ENCODE data around the gene KCNH6.

The KCNH6 gene

GRCh38 chr17:63534078-63534570, 11.0 kb downstream of the KCNH6 start:
- no peak overlapping the region for H3K4me3 Mint-ChIP-seq
- no peak overlapping the region for H3K27ac Mint-ChIP-seq
- no peaks in the 10 kb centered on the region for H3K9me3 Mint-ChIP-seq
- DNase-seq (no peak), ATAC-seq (no peak)
- peaks cover 24% of the 10 kb centered on the region for H3K27me3 Mint-ChIP-seq
- peaks cover 6% of the 10 kb centered on the region for H3K4me1 Mint-ChIP-seq

GRCh38 chr17:63534816-63535455, 11.8 kb downstream of the KCNH6 start:
- Mint-ChIP-seq H3K9me3 (no peaks in the 10 kb centered on the region), H3K4me3 (no peak overlapping the region), H3K4me1 (peaks cover 6% of the 10 kb centered on the region)

GRCh38 chr17:63535640-63536039, 12.5 kb downstream of the KCNH6 start:
- peaks cover 39% of the 10 kb centered on the region for H3K27me3 Mint-ChIP-seq
- peaks cover 6% of the 10 kb centered on the region for H3K4me1 Mint-ChIP-seq
- no peaks in the 10 kb centered on the region for H3K9me3 Mint-ChIP-seq
- DNase-seq (no peak), ATAC-seq (no peak)
- H3K4me3 Mint-ChIP-seq = no peak overlapping the region
- no peak overlapping the region for H3K27ac Mint-ChIP-seq

More at GRCh38 chr17:63534816-63535455, 11.8 kb downstream of the KCNH6 start:
- ATAC-seq (no peak), DNase-seq (no peak)
- no peak overlapping the region for H3K27ac Mint-ChIP-seq
- H3K27me3 Mint-ChIP-seq = peaks cover 32% of the 10 kb centered on the region

GRCh38 chr17:63537001-63537400, 13.8 kb downstream of the KCNH6 start:
- DNase-seq = no peak
- Mint-ChIP-seq H3K9me3 (no peaks in the 10 kb centered on the region), H3K4me1 (peaks cover 6% of the 10 kb centered on the region), H3K27me3 (peaks cover 46% of the 10 kb centered on the region), H3K27ac (no peak overlapping the region), H3K4me3 (no peak overlapping the region)
- ATAC-seq = no peak

GRCh38 chr17:63537991-63538692, 15.0 kb downstream of the KCNH6 start:
- ATAC-seq = peak; percentile 57
- peaks cover 46% of the 10 kb centered on the region for H3K27me3 Mint-ChIP-seq
- DNase-seq = peak in 1 of 2 donors; percentile 21
- peaks cover 6% of the 10 kb centered on the region for H3K4me1 Mint-ChIP-seq
- H3K9me3 Mint-ChIP-seq = no peaks in the 10 kb centered on the region
- H3K4me3 Mint-ChIP-seq = peak overlapping the region; percentile 27 to 63
- H3K27ac Mint-ChIP-seq = no peak overlapping the region

- peaks cover 46% of the 10 kb centered on the region for H3K27me3 Mint-ChIP-seq
- peaks cover 6% of the 10 kb centered on the region for H3K4me1 Mint-ChIP-seq
- no peaks in the 10 kb centered on the region for H3K9me3 Mint-ChIP-seq
- peak overlapping the region; percentile 27 to 63 for H3K4me3 Mint-ChIP-seq
- DNase-seq (no peak), ATAC-seq (no peak)
- H3K27ac Mint-ChIP-seq = no peak overlapping the region
Measured at GRCh38 chr17:63538693-63539595, 15.8 kb downstream of the KCNH6 start.

GRCh38 chr17:63540590-63540989, 17.4 kb downstream of the KCNH6 start:
- Mint-ChIP-seq H3K4me3 (no peak overlapping the region), H3K27ac (peak overlapping the region in 1 of 2 donors; percentile 49), H3K27me3 (peaks cover 46% of the 10 kb centered on the region), H3K4me1 (peaks cover 6% of the 10 kb centered on the region), H3K9me3 (no peaks in the 10 kb centered on the region)
- no peak for ATAC-seq
- DNase-seq = no peak

- ATAC-seq = no peak
- Mint-ChIP-seq H3K27me3 (peaks cover 42% of the 10 kb centered on the region), H3K4me1 (peaks cover 6% of the 10 kb centered on the region), H3K9me3 (no peaks in the 10 kb centered on the region), H3K4me3 (no peak overlapping the region), H3K27ac (no peak overlapping the region)
- DNase-seq = no peak
Measured at GRCh38 chr17:63542218-63542545, 19.0 kb downstream of the KCNH6 start.

- ATAC-seq = peak; percentile 40
Measured at GRCh38 chr17:63542942-63543821, 20.0 kb downstream of the KCNH6 start.

GRCh38 chr17:63543822-63544420, 20.8 kb downstream of the KCNH6 start:
- H3K4me1 Mint-ChIP-seq = no peaks in the 10 kb centered on the region
- H3K4me3 Mint-ChIP-seq = no peak overlapping the region
- DNase-seq (no peak), ATAC-seq (no peak)
- no peaks in the 10 kb centered on the region for H3K9me3 Mint-ChIP-seq
- H3K27me3 Mint-ChIP-seq = peaks cover 24% of the 10 kb centered on the region
- H3K27ac Mint-ChIP-seq = no peak overlapping the region

More at GRCh38 chr17:63542942-63543821, 20.0 kb downstream of the KCNH6 start:
- Mint-ChIP-seq H3K27ac (no peak overlapping the region), H3K4me3 (no peak overlapping the region), H3K4me1 (peaks cover 6% of the 10 kb centered on the region), H3K9me3 (no peaks in the 10 kb centered on the region), H3K27me3 (peaks cover 32% of the 10 kb centered on the region)
- no peak for DNase-seq

GRCh38 chr17:63544467-63545301, 21.5 kb downstream of the KCNH6 start:
- Mint-ChIP-seq H3K9me3 (no peaks in the 10 kb centered on the region), H3K27ac (no peak overlapping the region), H3K4me3 (no peak overlapping the region), H3K4me1 (no peaks in the 10 kb centered on the region), H3K27me3 (peaks cover 17% of the 10 kb centered on the region)
- ATAC-seq (no peak), DNase-seq (peak in 1 of 2 donors; percentile 7)

GRCh38 chr17:63546308-63547082, 23.3 kb downstream of the KCNH6 start:
- no peak overlapping the region for H3K27ac Mint-ChIP-seq
- H3K27me3 Mint-ChIP-seq = no peaks in the 10 kb centered on the region
- peaks cover 2% of the 10 kb centered on the region for H3K4me1 Mint-ChIP-seq

GRCh38 chr17:63547083-63547523, 23.9 kb downstream of the KCNH6 start:
- Mint-ChIP-seq H3K27ac (no peak overlapping the region), H3K27me3 (no peaks in the 10 kb centered on the region)

More at GRCh38 chr17:63546308-63547082, 23.3 kb downstream of the KCNH6 start:
- no peak overlapping the region for H3K4me3 Mint-ChIP-seq
- no peaks in the 10 kb centered on the region for H3K9me3 Mint-ChIP-seq
- DNase-seq (peak in 1 of 2 donors; percentile 6), ATAC-seq (no peak)

More at GRCh38 chr17:63547083-63547523, 23.9 kb downstream of the KCNH6 start:
- DNase-seq = no peak
- H3K9me3 Mint-ChIP-seq = no peaks in the 10 kb centered on the region
- ATAC-seq = no peak
- H3K4me3 Mint-ChIP-seq = no peak overlapping the region
- H3K4me1 Mint-ChIP-seq = peaks cover 8% of the 10 kb centered on the region

Measured in stimulated activated naive CD8-positive, alpha-beta T cell treated with anti-CD3 and anti-CD28 coated beads, Interleukin-15, amount 100 ng/mL, for 72 hours (primary cell).